GM12878 (cell line): ENCODE measurements around the gene METRN.

Source experiments
- CEBPB ChIP-seq, 2 experiments: fragments of 150-350 bp in 1 of 2; IDR thresholded peaks; 2 replicates each; pipeline ENCODE4 v1.6.1; 2012 to 2014; ENCODE audit warnings: low read depth in 2 of 2, low read length in 2 of 2, borderline replicate concordance in 1 of 2, inconsistent platforms in 1 of 2
- CTCF ChIP-seq, 3 experiments: IDR thresholded peaks in 2 of 3; conservative IDR thresholded peaks in 1 of 3; 2 replicates each; pipeline ENCODE4 v1.5.1; 2011; ENCODE audit warnings: low read depth in 3 of 3, low read length in 3 of 3, mild to moderate bottlenecking in 3 of 3, control low read depth in 2 of 3, moderate library complexity in 2 of 3, inconsistent platforms in 1 of 3, mixed read lengths in 1 of 3; ENCODE audit not compliant: control insufficient read depth in 2 of 3, insufficient read depth in 1 of 3; ENCODE audit errors: extremely low read depth in 1 of 3
- NFIC ChIP-seq: IDR thresholded peaks from 2 replicates; pipeline ENCODE4 v1.6.1; 2012; ENCODE audit warnings: low read depth, mild to moderate bottlenecking, inconsistent platforms, low read length, moderate library complexity
- RUNX3 ChIP-seq: IDR thresholded peaks from 2 replicates; pipeline ENCODE4 v1.6.1; 2012; ENCODE audit warnings: low read length, inconsistent platforms
- SKIL ChIP-seq: fragments of 450-650 bp; IDR thresholded peaks from 2 replicates; pipeline ENCODE4 v1.6.1; 2017; ENCODE audit warnings: mild to moderate bottlenecking, low read depth, inconsistent platforms; ENCODE audit not compliant: poor library complexity, severe bottlenecking
- SMC3 ChIP-seq: IDR thresholded peaks from 2 replicates; pipeline ENCODE4 v1.6.1; 2011; ENCODE audit warnings: low read length, improper control_type of control experiment, borderline replicate concordance
- SREBF1 ChIP-seq: IDR thresholded peaks from 2 replicates; pipeline ENCODE4 v1.6.1; 2012; ENCODE audit warnings: mild to moderate bottlenecking, low read length
- SREBF2 ChIP-seq: IDR thresholded peaks from 2 replicates; pipeline ENCODE4 v1.6.1; 2012; ENCODE audit warnings: mild to moderate bottlenecking, low read length
- TF ChIP-seq, protein P1 (sequence below): IDR thresholded peaks from 2 replicates; pipeline ENCODE4 v1.6.1; 2011; ENCODE audit warnings: mild to moderate bottlenecking, low read depth, low read length, moderate library complexity; ENCODE audit not compliant: insufficient replicate concordance
- TF ChIP-seq, protein P2 (sequence below): IDR thresholded peaks from 2 replicates; pipeline ENCODE4 v1.6.1; 2012; ENCODE audit warnings: low read length, inconsistent platforms

DNA sequence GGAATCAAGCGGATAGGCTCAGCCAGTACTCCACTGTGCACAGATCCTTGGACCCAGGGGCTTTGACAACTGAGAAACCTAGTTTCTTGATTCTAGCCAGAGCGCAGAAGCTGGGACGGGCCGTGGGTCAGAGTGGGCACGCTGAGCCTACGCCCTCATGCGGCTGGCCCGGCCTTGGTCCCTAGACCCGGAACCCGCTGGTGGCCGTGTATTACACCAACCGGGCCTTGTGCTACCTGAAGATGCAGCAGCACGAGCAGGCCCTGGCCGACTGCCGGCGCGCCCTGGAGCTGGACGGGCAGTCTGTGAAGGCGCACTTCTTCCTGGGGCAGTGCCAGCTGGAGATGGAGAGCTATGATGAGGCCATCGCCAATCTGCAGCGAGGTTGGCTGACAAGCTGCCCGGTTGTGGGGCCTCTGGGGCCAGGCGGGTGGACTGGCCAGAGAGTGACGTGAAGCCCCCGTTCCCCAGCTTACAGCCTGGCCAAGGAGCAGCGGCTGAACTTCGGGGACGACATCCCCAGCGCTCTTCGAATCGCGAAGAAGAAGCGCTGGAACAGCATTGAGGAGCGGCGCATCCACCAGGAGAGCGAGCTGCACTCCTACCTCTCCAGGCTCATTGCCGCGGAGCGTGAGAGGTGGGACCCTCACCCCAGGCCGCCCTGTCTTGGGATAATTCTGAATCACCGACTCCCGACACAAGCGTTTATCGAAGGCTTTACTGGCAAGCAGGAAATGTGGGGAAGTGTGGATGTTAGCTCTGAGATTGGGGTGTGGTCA is 33.8 kb upstream of the METRN start:
- TF ChIP-seq CTCF (IDR thresholded peaks at IDR 0.05 in 2 of 3, conservative IDR thresholded peaks at IDR 0.05 in 1 of 3; ENCODE audit: control insufficient read depth in 2 of 3, extremely low read depth in 1 of 3, insufficient read depth in 1 of 3, low read depth in 3 of 3, low read length in 3 of 3) (peak in 2 of 3 experiments; percentile 7 to 15; a peak in 1 of 6 replicates), CEBPB (IDR thresholded peaks at IDR 0.05; ENCODE audit: borderline replicate concordance in 1 of 2, low read depth in 2 of 2, low read length in 2 of 2) (no peak), SKIL (no peak), SREBF2 (no peak), SREBF1 (no peak), RUNX3 (no peak), SMC3 (no peak), NFIC (no peak)
- TF ChIP-seq, protein P1, sequence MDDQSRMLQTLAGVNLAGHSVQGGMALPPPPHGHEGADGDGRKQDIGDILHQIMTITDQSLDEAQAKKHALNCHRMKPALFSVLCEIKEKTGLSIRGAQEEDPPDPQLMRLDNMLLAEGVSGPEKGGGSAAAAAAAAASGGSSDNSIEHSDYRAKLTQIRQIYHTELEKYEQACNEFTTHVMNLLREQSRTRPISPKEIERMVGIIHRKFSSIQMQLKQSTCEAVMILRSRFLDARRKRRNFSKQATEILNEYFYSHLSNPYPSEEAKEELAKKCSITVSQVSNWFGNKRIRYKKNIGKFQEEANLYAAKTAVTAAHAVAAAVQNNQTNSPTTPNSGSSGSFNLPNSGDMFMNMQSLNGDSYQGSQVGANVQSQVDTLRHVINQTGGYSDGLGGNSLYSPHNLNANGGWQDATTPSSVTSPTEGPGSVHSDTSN, result no peak
- TF ChIP-seq, protein P2, sequence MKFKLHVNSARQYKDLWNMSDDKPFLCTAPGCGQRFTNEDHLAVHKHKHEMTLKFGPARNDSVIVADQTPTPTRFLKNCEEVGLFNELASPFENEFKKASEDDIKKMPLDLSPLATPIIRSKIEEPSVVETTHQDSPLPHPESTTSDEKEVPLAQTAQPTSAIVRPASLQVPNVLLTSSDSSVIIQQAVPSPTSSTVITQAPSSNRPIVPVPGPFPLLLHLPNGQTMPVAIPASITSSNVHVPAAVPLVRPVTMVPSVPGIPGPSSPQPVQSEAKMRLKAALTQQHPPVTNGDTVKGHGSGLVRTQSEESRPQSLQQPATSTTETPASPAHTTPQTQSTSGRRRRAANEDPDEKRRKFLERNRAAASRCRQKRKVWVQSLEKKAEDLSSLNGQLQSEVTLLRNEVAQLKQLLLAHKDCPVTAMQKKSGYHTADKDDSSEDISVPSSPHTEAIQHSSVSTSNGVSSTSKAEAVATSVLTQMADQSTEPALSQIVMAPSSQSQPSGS, result no peak
